ENCODE results near the gene NPY4R. TPM values are rescaled to one million over a fixed set of nuclear protein-coding genes. Genes with fewer than 3 reads are reported as not detected.

NPY4R gene, protein sequence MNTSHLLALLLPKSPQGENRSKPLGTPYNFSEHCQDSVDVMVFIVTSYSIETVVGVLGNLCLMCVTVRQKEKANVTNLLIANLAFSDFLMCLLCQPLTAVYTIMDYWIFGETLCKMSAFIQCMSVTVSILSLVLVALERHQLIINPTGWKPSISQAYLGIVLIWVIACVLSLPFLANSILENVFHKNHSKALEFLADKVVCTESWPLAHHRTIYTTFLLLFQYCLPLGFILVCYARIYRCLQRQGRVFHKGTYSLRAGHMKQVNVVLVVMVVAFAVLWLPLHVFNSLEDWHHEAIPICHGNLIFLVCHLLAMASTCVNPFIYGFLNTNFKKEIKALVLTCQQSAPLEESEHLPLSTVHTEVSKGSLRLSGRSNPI
- total RNA-seq (2022; extraction: Qiagen RNA extraction; ENCODE audit: low read depth): 35.0 to 49.7 TPM (median 43.3 TPM) in 5 replicates

DNA sequence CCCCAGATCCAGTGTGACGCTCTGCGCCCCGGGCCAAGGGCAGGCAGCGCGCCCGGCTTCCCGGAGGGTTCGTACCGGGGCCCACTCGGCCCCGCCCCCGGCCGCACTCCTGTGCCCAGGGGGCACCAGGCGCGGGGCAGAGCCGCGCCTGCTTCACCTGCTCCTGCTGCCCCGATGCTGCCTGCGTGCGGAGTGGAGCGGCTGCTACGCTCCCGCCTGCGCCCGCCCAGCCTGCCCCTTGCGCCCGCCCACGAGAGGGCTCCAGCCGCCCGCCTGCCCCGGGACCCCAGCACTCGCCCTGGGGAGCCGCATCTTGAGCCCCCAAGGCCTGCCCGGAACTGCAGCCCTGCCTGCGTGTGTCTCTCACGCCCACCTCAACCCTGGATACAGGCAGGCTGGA, at the start of gene NPY4R:
Gene NPY4R, minus strand, starts transcription at position 194 of the 400 bp plus-strand sequence. CDS start 3,323 bp downstream, outside the sequence.

Other genes with a start within 250 kb of the NPY4R start
- 0.09 to 0.31 TPM (median 0.15 TPM) in 3 of 5 replicates, not detected in the others for gene ANTXRL, start 179.0 kb downstream of the NPY4R start, total RNA-seq (2022; extraction: Qiagen RNA extraction; ENCODE audit: low read depth)
- 87.4 to 123 TPM (median 98.7 TPM) in 5 replicates for gene ANXA8L1, start 90.2 kb downstream of the NPY4R start, total RNA-seq (2022; extraction: Qiagen RNA extraction; ENCODE audit: low read depth)
- gene GPRIN2, start 90.7 kb upstream of the NPY4R start, total RNA-seq (2022; extraction: Qiagen RNA extraction; ENCODE audit: low read depth): 24.9 to 35.1 TPM (median 29.0 TPM) in 5 replicates
- 2.8 to 3.4 TPM (median 3.2 TPM) in 5 replicates for gene SYT15, start 113.2 kb upstream of the NPY4R start, total RNA-seq (2022; extraction: Qiagen RNA extraction; ENCODE audit: low read depth)

Data from A549 treated with DMSO at 1 μM for 4 hours (cell line).